ENCODE data around the gene TMEM37.

DNA sequence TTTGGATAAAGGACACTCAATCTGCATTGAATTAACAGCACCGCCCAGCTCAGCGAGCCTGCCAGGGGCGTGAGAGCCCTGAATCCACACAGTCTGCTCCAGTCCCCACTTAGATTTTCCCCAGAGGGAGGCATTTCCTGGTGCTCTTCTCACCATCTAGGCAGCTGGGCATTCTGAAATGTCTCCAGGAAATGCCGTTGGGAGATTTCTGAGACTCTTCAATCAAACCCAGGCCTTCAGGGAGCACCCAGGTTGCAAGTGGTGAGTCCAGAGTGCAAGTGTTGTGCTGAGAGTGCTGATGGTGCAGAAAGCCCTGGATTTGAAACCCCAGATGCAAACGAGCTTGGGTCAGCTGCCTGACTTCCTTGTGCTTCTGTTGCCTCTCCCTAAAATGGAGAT is 23.4 kb upstream of the TMEM37 start:
- TF ChIP-seq ZNF274 (IDR thresholded peaks at IDR 0.05; ENCODE audit: low read depth, low read length) (no peak), YY1 (IDR thresholded peaks at IDR 0.05; ENCODE audit: insufficient read depth, insufficient read length) (no peak)
